Panc1 (cell line): ENCODE measurements around the gene LRRC42.

Source experiments
- REST ChIP-seq, 2 experiments: IDR thresholded peaks; 2 replicates each; pipeline ENCODE4 v1.6.1; 2011 to 2012; ENCODE audit warnings: low read depth in 2 of 2, control low read depth in 1 of 2, low read length in 1 of 2, mild to moderate bottlenecking in 1 of 2, moderate library complexity in 1 of 2; ENCODE audit not compliant: insufficient read depth in 1 of 2
- TF ChIP-seq, protein P1 (sequence below): fragments of 450-650 bp; IDR thresholded peaks from 2 replicates; pipeline ENCODE4 v1.5.1; 2017; ENCODE audit warnings: mild to moderate bottlenecking

DNA sequence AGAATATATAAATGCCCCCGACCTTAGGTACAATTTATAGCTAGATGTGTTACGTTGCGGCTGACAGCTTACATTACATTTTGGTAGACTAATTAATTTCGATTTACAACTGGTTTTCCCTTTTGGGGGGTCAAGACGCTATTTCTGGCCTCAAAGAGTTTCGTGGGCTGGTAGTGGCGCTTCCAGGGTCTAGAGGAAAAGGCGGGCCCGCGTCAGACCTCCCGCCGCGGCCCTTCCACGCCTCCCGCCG lies 1.0 kb upstream of the LRRC42 start:
- TF ChIP-seq, protein P1, sequence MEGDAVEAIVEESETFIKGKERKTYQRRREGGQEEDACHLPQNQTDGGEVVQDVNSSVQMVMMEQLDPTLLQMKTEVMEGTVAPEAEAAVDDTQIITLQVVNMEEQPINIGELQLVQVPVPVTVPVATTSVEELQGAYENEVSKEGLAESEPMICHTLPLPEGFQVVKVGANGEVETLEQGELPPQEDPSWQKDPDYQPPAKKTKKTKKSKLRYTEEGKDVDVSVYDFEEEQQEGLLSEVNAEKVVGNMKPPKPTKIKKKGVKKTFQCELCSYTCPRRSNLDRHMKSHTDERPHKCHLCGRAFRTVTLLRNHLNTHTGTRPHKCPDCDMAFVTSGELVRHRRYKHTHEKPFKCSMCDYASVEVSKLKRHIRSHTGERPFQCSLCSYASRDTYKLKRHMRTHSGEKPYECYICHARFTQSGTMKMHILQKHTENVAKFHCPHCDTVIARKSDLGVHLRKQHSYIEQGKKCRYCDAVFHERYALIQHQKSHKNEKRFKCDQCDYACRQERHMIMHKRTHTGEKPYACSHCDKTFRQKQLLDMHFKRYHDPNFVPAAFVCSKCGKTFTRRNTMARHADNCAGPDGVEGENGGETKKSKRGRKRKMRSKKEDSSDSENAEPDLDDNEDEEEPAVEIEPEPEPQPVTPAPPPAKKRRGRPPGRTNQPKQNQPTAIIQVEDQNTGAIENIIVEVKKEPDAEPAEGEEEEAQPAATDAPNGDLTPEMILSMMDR = no peak
- no peak for TF ChIP-seq REST (IDR thresholded peaks at IDR 0.05; ENCODE audit: insufficient read depth in 1 of 2, low read depth in 2 of 2, low read length in 1 of 2)
